ENCODE results near the gene LCP2. TPM values are rescaled to one million over a fixed set of nuclear protein-coding genes. Genes with fewer than 3 reads are reported as not detected.

LCP2 gene
- total RNA-seq: under 0.01 TPM in 1 of 2 replicates, not detected in the other
- not detected in 2 replicates for polyA plus RNA-seq
- polyA plus RNA-seq (2012): not detected in 2 replicates
- polyA minus RNA-seq (ENCODE audit: low replicate concordance): not detected in 2 replicates

GRCh38 chr5:170297589-170298462 is at the start of gene LCP2:
TSS of gene LCP2 (minus strand) at chr5:170297777. CDS start at chr5:170297611, 166 bp downstream.
- no peak within 1 kb of the TSS for H3K27ac ChIP-seq (ENCODE audit: insufficient read depth, low read length)
- no peaks in the 10 kb centered on the region for H3K36me3 ChIP-seq (ENCODE audit: control insufficient read depth, insufficient read depth, low read length)
- no peaks in the 10 kb centered on the region for H3K27me3 ChIP-seq (ENCODE audit: control insufficient read depth, insufficient read depth, low read length)
- no peaks in the 10 kb centered on the region for H4K20me1 ChIP-seq (ENCODE audit: control insufficient read depth, extremely low read depth, insufficient read depth, low read length)
- H3K4me3 ChIP-seq (replicated peaks in 1 of 4; ENCODE audit: control extremely low read depth in 1 of 4, insufficient read depth in 1 of 4, low read depth in 3 of 4, low read length in 4 of 4): no peak within 1 kb of the TSS
- H3K79me2 ChIP-seq (ENCODE audit: control insufficient read depth, insufficient read depth, low read length): no peaks in the 10 kb centered on the region
- TF ChIP-seq CTCF (conservative IDR thresholded peaks at IDR 0.05 in 1 of 2, IDR thresholded peaks at IDR 0.05 in 1 of 2; ENCODE audit: low read depth in 1 of 2, low read length in 2 of 2) (no peak), EZH2 (IDR thresholded peaks at IDR 0.05; ENCODE audit: low read length, missing control alignments) (no peak)
- no peak within 1 kb of the TSS for H3K9ac ChIP-seq (ENCODE audit: insufficient read depth, low read length)
- H3K4me1 ChIP-seq (ENCODE audit: control insufficient read depth, extremely low read depth, insufficient read depth, low read length): no peaks in the 10 kb centered on the region
- no peak within 1 kb of the TSS for H2AFZ ChIP-seq (ENCODE audit: low read length)
- no peak within 1 kb of the TSS for H3K4me2 ChIP-seq (ENCODE audit: extremely low read depth, insufficient read depth, low read length)
- DNase-seq (ENCODE audit: low read depth in 2 of 2): no peak
- no peaks in the 10 kb centered on the region for H3K9me3 ChIP-seq (ENCODE audit: control insufficient read depth, insufficient read depth, low read depth, low read length)

- H4K20me1 ChIP-seq (ENCODE audit: control insufficient read depth, extremely low read depth, insufficient read depth, low read length): no peaks in the 10 kb centered on the region
- no peaks in the 10 kb centered on the region for H3K9me3 ChIP-seq (ENCODE audit: control insufficient read depth, insufficient read depth, low read depth, low read length)
- H3K27me3 ChIP-seq (ENCODE audit: control insufficient read depth, insufficient read depth, low read length): no peaks in the 10 kb centered on the region
- no peak overlapping the region for H2AFZ ChIP-seq (ENCODE audit: low read length)
- no peak overlapping the region for H3K27ac ChIP-seq (ENCODE audit: insufficient read depth, low read length)
- H3K9ac ChIP-seq (ENCODE audit: insufficient read depth, low read length): no peak overlapping the region
- no peak overlapping the region for H3K4me2 ChIP-seq (ENCODE audit: extremely low read depth, insufficient read depth, low read length)
- DNase-seq (ENCODE audit: low read depth in 2 of 2): no peak
- no peak for TF ChIP-seq CTCF (conservative IDR thresholded peaks at IDR 0.05 in 1 of 2, IDR thresholded peaks at IDR 0.05 in 1 of 2; ENCODE audit: low read depth in 1 of 2, low read length in 2 of 2)
- H3K4me1 ChIP-seq (ENCODE audit: control insufficient read depth, extremely low read depth, insufficient read depth, low read length): no peaks in the 10 kb centered on the region
- H3K4me3 ChIP-seq (replicated peaks in 1 of 4; ENCODE audit: control extremely low read depth in 1 of 4, insufficient read depth in 1 of 4, low read depth in 3 of 4, low read length in 4 of 4): no peak overlapping the region
- no peaks in the 10 kb centered on the region for H3K36me3 ChIP-seq (ENCODE audit: control insufficient read depth, insufficient read depth, low read length)
- no peaks in the 10 kb centered on the region for H3K79me2 ChIP-seq (ENCODE audit: control insufficient read depth, insufficient read depth, low read length)
Measured at GRCh38 chr5:170347022-170347567, 49.5 kb upstream of the LCP2 start.

- Histone ChIP-seq H3K27me3 (ENCODE audit: control insufficient read depth, insufficient read depth, low read length) (no peaks in the 10 kb centered on the region), H3K4me1 (ENCODE audit: control insufficient read depth, extremely low read depth, insufficient read depth, low read length) (no peaks in the 10 kb centered on the region), H4K20me1 (ENCODE audit: control insufficient read depth, extremely low read depth, insufficient read depth, low read length) (no peaks in the 10 kb centered on the region), H2AFZ (ENCODE audit: low read length) (no peak overlapping the region), H3K36me3 (ENCODE audit: control insufficient read depth, insufficient read depth, low read length) (no peaks in the 10 kb centered on the region), H3K27ac (ENCODE audit: insufficient read depth, low read length) (no peak overlapping the region), H3K4me2 (ENCODE audit: extremely low read depth, insufficient read depth, low read length) (no peak overlapping the region), H3K79me2 (ENCODE audit: control insufficient read depth, insufficient read depth, low read length) (no peaks in the 10 kb centered on the region), H3K4me3 (replicated peaks in 1 of 4; ENCODE audit: control extremely low read depth in 1 of 4, insufficient read depth in 1 of 4, low read depth in 3 of 4, low read length in 4 of 4) (no peak overlapping the region), H3K9me3 (ENCODE audit: control insufficient read depth, insufficient read depth, low read depth, low read length) (no peaks in the 10 kb centered on the region), H3K9ac (ENCODE audit: insufficient read depth, low read length) (no peak overlapping the region)
- no peak for TF ChIP-seq CTCF (conservative IDR thresholded peaks at IDR 0.05 in 1 of 2, IDR thresholded peaks at IDR 0.05 in 1 of 2; ENCODE audit: low read depth in 1 of 2, low read length in 2 of 2)
- no peak for TF ChIP-seq EZH2 (IDR thresholded peaks at IDR 0.05; ENCODE audit: low read length, missing control alignments)
- no peak for DNase-seq (ENCODE audit: low read depth in 2 of 2)
Measured at GRCh38 chr5:170345971-170346370, 48.4 kb upstream of the LCP2 start.

Measured in fibroblast of lung (primary cell).